ENCODE results near the gene APLNR.

APLNR gene

DNA sequence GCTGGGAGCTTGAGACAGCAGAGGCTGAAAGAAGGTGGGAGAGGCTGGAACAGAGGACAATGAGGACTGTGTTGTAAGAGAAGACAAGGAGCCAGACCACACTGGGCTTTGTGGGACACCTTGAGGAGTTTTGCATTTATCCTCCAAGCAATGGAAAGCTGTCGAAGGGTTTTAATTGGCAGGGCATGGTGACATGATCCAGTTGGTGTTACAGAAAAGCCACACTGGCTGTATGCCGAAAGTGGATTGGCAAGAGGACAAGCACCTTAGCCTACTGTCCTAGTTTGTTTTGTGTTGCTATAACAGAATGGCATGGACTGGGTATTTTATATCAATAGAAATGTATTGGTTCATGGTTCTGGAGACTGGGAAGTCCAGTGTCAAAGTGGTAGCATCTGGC is 14.0 kb upstream of the APLNR start:
- DNase-seq = no peak

DNA sequence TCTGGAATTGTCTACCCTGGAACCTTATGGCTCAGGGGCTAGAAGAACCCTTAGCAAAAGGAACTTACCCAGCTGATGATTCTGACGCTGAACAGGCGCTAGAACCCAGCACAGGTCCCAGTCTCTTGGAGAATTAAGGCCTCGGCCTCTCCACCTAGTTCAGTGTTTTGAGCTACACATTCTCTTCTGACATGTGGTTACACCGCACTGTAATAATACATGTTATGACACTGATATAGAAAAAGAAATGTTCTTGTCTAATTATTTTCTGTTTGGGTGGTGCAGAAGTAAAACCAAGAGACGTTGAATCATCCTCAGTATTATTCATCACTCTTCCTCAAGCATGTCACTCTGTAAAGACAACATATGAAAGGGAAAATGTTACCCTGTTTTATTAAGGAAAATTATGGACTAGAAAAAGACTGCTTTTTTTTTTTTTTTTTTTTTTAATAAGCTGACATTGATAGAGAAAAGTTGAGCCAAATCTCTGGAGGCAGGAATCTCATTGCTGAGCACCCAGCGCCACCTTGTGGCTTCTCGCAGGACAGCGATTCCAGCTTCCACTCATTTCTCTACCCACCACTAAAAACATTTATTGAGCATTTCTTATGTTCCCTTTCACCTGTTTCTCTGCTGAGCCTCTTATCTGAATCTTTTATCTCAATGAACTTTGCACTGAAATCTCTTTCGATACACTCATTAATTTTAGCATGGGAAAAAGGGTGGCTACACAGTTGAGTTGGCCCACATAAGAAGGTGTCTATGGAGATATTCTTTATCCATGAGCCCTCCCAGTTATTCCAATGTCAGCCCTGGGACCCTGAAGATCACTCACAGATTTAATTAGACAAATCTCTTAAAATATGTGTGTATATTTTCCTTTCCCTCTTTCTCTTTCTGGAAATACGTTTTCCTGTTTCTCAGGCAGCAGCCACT is 12.6 kb upstream of the APLNR start:
- peak; percentile 21 for DNase-seq

DNA sequence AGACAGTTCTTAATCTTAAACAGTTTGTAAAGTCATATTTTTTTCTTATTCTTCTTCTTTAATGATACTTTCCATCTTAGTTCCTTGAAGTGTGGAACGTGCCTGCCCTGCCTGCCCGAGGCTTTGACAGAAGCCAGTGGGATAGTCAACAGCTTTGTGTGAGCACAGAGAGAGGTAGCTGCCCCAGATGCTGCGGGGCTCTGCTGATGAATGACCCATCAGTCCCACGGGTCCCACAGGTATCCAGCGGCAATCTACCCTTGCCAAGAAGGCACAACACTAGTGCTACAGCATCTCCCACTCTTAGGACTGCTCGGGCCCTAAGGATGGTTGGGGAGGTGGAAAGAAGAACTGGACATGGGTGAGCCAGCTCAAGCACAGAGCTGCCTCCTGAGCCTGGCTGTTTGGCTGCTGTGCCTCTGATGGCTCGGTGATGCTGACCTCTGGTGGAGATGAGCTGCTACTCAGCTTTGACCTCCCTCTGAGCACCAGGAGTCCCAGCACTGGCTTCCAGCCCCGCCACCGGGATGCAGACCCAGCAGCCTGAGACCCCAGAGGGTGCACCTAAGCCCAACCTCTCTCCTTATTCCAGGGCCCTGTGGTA is 11.8 kb upstream of the APLNR start:
- DNase-seq = peak; percentile 53

DNA sequence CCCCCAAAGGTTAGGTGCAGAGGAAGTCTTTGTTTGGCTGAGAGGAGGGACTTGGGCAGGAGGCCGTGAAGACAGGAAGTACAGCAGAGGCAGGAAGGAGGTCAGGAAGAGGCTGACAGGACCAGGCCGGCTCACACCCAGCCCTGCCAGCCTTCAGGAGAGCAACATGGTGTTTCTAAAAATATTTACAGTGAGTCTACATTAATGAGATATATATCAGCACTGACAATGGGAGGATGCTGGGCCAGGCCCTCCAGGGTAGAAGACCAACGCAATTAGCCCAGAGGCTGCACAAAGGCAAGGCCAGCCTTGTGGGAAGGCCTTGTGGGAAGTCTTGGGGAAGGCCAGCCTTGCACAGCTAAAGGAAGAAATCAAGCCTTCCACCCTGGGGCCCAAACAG is 7.9 kb upstream of the APLNR start:
- no peak for DNase-seq

DNA sequence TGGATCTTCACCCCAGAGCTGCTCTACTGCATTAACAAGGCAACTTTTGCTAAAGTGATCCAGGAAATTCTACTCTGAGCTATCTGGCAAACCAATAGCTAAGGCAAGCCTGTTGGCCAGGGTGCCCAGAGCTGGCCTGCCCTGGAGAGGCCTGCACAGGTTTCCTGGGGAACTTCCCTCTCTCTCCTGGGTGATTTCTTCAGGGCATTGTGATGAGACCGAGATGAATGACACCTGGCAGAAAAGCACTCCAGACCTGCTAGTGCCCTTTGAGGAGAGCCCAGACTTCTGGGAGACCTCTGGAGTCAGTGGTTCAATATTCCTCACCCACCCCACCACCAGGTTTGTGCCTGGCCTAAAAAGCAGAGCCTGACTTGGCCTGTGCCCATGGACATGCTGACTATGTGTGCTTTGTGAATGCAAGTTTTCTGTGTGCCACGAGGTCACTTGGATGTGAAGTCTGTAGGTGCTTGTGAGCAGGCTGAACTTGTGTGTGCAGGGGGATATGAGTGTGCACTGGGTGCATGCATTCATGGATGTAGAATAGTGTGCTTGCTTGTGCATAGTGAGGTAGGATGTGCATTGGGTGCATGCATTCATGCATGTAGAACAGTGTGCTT is 4.4 kb upstream of the APLNR start:
- no peak for DNase-seq

DNA sequence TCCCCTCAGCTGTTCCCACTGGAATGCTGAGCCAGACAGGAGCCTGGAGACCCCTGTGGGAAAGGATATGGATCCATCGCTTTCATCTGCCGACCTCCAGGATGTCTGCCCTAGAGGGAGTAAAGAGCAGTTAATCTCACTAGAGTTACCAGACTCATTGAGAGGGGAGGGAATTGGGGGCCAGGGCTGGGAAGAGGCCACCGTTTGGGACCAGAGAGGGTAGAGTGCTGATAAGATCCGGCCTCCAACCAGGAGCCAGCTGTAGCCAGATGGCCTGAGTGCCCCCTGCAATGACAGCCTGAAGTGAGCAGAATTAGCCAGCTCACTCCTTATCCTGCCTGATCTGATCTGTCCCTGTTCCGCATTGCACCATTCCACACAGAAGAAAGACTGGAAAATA is 3.7 kb upstream of the APLNR start:
- no peak for DNase-seq

DNA sequence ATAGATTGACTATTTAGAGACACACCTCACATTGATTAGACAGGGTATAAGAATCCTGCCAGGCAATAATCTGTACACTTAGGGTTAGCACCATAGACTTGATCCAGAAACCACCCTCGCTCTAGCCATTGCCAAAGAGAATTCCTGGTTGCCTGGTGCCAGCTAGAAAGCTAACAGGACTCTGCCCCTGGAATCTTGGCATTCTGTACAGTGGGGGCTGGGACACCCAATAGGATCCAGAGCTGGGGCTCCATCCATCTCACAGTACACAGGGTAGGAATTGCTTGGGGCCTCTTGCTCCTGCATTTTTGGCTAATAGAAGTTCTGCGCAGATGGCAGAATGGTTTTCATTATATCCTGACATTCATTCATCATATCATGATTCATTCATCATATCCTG is 3.0 kb upstream of the APLNR start:
- DNase-seq = no peak

DNA sequence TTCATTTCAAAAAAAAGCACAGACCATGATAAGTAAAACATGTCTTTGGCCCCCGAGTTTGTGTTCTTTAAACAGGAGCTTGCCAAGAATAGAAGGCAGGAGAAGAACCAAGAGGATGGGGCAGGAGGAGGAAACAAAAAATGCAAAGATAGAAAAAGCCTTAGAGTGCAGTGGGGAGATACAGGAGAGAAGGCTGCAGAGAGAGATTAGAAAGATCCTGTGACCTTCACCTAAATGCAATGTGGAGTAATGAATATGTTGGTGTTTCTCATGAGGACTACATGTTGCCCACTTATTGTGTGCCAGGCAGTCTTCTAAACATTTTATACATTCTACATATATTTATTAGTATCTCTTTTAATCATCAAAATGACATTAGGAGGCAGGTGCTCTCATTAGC is 2.3 kb upstream of the APLNR start:
- no peak for DNase-seq

DNA sequence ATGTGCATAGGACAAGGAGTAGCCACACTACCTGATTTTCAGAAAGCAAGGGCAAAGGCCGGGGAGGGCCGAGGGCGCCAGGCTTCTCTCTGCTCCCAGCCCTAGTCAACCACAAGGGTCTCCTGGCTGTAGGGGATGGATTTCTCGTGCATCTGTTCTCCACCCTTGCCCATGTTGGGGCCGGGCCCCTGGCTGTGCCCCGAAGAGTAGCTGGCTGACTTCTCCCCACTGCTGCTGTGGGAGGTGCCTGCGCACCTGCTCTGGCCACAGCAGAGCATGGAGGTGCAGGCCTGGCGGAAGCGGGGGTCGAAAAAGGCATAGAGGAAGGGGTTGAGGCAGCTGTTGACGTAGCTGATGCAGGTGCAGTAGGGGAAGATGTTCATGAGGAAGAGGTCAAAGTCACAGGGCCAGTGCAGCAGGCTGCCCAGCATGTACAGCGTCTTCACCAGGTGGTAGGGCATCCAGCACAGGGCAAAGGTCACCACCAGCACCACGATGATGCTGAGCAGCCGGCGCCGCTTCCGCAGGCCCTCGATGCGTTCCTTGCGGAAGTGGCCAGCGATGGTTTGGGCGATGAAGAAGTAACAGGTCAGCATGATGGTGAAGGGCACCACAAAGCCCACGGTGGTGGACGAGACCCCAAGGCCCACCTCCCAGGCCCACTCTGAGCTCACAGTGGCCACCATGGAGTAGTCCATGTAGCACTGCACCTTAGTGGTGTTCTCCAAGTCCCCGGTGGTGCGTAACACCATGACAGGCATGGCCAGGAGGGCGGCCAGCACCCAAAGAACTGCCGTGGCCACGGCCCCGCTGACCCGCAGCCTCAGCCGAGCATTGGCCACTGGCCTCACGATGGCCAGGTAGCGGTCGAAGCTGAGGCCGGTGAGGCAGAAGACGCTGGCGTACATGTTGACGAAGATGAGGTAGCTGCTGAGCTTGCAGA is 1.0 kb downstream of the APLNR start:
- no peak for DNase-seq

DNA sequence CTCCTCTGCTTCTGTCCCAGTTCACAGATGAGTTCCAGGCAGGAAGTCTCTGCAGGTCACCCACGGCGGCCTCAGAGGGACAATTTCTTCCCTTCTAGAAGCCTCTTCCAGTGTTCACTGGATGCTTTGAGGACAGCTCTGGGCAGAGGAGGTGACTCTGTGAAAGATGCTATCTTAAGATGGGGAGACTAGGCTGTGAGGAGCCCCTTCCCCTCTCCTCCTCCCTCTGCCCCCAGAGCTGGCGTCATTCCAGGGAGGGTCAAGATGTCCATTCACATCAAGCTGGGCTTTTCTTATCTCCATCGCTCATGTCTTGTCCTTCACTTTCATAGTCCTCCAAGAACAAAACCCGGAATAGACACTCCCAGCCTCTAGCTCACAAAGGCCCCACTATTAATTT is 3.3 kb downstream of the APLNR start:
- DNase-seq = no peak

DNA sequence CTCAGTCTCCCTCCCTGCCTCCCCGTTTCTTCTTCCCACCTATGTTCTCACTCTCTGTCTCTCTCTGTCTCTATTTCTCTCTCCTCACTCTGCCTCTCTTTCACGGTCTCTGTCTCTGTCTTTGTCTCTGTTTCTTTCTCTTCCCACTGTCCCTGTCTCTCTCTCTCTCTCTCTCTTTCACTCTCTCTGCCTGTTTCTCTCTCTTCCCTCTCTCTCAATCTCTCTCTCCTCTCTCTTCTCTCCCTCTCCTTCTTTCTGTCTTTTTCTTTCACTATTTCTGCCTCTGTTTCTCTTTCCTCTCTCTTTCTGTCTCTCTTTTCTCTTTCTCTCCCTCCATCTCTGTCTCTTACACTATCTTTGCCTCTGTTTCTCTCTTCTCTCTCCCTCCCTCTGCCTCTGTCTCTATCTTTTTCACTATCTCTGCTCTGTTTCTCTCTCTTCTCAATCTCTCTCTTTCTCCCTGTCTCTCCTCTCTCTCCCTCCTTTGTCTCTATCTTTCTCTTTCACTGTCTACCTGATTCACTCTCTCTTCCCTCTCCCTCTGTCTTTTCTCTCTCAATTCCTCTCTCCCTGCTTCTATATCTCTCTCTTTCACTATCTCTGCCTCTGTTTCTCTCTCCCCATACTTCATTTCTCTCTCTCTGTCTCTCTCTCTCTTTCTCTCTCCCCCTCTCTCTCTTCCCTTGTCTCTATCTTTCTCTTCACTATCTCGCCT is 5.4 kb downstream of the APLNR start:
- no peak for DNase-seq

DNA sequence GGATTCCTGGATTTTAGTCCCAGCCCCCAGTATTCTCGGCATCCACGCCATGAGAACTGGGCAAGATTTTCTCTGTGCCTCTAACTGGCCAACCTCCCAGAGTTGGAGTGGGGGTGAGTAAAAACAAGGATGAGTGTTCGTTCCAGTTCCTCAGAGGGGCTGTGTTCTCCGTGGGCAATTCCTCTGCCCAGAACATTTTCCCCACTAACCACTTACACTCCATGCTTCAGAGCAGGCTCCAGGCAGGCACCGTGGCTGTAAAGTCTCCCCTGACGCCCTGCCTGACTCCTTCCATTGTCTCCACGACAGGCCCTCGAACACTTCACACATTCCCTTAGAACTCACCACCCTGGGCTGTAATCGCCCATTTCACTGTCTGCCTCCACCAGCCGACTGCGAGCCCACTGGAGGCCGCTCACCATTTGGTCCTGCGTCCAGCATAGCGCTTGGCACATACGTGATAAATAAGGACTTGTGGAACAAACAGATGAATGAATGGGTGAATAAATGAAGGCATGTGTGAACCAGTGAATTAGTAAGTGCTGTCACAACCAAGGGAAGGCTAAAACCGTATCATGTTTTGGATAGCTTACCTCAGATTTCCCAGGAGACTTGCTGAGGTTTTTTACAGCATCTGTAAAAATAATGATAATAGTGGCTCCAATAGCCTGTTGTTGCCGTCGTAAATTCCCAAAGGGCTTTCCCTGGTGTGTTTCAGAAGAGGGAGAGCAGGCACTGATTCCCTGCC is 6.1 kb downstream of the APLNR start:
- DNase-seq = no peak

DNA sequence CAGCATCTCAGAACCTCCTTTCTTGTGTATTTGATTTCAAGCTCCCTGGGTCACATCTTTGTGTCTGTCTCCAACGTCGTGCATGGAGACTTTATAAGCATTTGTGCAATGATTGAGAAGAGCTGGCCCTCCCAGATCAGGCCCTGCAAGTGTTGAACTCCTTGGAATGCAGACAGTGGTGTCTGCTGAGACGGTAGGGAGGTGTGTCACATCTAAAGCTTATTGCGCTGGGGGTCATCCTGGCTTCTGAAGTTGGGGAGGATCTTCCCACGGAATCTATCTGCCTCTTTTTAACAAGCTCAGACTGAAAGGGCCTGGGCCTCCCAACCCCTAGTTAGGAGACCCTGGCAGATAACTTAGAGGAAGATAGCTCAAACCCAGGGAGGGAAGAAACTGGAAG is 6.7 kb downstream of the APLNR start:
- no peak for DNase-seq

DNA sequence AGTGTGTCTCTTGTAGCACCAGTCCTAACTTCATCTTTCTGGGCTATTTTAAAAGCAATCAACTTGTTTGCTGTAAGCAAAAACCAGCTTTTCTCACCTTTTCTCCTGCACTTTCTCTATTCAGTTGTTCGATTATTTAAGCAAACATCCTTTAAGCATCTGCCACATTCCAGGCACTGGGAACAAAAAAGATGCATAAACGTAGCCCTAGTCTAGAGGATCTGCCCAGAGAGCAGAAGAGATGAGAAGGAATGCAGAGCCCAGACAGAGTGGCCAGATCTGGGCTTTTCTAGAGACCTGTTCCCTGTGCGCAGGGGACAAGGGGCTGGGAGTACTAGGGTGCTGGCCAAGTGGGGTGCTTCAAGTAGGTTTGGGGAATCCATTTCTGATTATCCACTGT is 8.4 kb downstream of the APLNR start:
- DNase-seq = no peak

DNA sequence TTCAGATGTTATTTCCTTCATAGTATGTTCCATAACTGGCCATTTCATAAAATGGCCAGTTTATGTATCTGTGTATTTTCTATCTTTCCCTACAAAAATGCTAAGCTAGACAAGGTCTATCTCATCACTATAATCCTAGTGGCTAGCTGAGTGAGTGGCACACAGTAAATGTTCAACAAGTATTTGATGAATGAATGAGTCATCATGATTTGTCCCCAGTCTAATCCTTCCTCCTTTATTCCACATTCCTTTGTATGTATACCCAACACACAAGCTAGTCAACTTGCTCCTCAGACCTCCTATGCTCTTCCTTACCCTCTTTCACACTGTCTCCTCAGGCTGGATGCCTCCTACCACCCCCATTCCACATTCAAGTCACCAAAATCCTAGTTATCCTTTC is 12.5 kb downstream of the APLNR start:
- peak; percentile 22 for DNase-seq

DNA sequence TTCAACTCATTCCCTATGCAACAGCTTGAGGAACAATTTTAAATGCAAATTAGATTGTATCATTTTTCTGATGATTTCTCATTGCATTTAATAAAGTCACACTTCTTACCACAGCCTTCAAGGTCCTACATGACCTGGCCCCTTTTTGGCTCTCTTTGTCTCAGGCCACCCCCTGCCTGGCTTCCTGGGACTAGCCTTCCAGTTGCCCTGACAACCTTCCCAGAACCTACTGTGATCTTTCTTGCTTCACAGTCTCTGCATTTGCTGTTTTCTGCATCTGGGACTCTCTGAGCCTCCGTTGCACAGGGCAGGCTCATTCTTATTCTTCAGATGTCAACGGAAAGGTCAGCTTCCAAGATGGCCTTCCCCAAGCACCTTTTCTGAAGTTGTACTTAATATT is 12.9 kb downstream of the APLNR start:
- DNase-seq = no peak

DNA sequence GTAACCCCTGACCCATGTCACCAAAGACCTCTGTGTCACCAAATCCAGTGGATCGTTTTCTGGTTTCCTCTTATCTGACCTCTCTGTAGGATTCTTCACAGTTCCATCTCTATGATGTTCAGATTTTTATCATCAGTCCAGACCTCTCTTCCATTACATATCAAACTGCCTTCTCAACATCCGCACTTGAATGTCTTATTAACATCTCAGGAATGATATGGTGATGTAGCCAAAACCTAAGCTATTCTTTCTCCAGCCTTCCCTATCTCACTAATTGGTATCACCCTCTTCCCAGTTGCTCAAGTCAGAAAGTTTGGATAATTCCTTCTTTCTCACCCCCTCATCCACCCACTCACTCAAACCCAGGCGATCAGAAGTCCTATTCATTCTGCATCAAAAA is 13.4 kb downstream of the APLNR start:
- DNase-seq = no peak

DNA sequence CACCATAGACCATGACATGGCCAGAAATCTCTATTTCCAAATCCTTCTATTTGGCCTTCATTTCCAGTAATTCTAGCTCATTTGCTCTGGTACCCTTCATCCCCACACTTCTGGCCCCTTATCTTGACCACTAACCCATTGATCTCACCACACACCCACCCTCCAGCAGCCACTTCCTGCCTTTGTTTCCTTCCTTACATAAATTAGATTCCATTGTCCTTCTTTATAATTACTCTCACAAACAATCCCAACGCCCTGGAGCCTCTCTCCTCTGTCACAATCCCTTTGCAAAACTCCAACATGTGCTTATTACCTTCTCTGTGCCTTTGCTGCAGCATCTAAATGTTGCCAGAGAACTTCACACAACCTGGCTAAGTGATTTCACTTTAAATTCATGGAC is 14.8 kb downstream of the APLNR start:
- DNase-seq = no peak

DNA sequence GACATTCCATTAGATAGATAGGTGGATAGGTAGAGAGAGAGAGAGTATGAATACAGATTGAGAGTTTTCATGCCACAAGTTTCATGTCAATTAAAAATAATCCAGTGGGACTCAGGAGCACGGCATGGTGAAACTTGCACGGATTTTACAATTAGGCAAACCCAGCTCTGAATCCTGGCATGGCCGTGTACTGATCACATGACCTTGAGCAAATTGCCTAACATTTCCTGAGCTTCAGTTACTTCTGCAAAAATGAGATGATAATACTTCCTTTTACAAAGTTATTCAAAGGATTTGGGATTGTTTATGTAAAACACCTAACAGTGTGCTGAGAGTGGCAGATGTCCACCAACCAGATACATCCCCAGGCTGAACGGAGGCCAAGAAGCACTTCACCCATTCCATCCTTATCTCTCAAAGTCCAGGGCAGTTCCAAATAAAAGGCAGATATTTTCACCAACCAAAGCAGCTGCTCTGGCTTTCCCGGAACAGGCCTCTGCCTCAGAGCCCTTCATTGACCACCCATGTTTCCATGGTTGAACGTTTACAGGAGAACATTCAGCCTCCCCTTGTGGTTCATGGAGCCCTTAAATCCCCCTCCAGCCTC is 17.9 kb downstream of the APLNR start:
- peak; percentile 31 for DNase-seq

DNA sequence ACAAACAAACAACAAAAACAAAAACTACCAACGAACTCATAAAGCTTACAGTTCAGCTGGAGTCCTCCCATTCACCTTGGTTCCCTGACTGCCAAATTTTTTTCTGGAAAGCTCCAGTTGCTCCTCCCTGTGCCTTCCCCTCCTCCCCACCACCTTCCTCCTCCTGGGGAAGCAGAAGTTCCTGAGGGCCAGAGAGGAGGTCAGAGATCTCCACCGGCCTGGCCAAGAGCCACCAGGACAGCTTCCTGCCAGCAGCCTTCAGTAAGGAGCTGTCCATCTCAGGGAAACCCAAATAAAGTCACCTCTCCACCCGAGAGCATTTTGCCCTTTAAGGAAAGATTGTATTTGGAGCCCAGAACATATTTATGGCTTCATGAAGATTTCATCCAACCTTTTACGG is 20.0 kb downstream of the APLNR start:
- no peak for DNase-seq

DNA sequence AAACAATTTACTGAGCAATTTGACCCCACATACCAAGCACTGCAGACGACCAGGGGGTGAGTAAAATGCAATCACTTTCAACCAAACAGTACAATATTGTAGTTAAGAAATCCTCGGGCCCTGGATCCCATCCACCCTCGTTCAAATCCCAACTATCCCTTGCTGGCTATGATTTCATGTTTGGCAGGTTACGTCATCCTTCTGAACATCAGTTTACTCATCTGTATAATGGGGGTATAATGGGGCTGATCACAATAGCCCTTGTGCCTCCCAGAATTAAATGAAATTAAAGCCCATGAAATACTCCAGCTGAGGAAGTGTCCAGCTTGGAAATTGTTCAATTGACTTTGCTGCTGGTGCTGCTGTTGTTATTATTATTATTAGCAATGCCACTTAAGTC is 20.6 kb downstream of the APLNR start:
- DNase-seq = no peak

Data from NCI-H226 (cell line).